GM13977 (cell line): ENCODE data around the gene CORO1C.

ENCODE experiments used
- DNase-seq: peaks from one replicate; pipeline ENCODE4 v3.0.0; 2012; ENCODE audit warnings: low spot score
- in situ Hi-C: fragments of 300-500 bp; cut with MboI; formaldehyde crosslinking; loops from one replicate; pipeline ENCODE4 v1.12.0; 2022; ENCODE audit warnings: low sequenced_read_pairs, low pct_unique_long_range_greater_than_20kb, mixed read lengths, inconsistent platforms; ENCODE audit not compliant: unreplicated experiment
- TF ChIP-seq, protein P1 (sequence below): IDR thresholded peaks from 2 replicates; pipeline ENCODE4 v1.5.1; 2012; ENCODE audit warnings: mild to moderate bottlenecking, control low read depth; ENCODE audit not compliant: insufficient read depth; ENCODE audit errors: extremely low read depth, missing control alignments

The CORO1C gene

GRCh38 chr12:108702595-108703320 is 28.6 kb downstream of the CORO1C start:
- no peak for DNase-seq
- in situ Hi-C loops = no loop called here
- TF ChIP-seq, protein P1, sequence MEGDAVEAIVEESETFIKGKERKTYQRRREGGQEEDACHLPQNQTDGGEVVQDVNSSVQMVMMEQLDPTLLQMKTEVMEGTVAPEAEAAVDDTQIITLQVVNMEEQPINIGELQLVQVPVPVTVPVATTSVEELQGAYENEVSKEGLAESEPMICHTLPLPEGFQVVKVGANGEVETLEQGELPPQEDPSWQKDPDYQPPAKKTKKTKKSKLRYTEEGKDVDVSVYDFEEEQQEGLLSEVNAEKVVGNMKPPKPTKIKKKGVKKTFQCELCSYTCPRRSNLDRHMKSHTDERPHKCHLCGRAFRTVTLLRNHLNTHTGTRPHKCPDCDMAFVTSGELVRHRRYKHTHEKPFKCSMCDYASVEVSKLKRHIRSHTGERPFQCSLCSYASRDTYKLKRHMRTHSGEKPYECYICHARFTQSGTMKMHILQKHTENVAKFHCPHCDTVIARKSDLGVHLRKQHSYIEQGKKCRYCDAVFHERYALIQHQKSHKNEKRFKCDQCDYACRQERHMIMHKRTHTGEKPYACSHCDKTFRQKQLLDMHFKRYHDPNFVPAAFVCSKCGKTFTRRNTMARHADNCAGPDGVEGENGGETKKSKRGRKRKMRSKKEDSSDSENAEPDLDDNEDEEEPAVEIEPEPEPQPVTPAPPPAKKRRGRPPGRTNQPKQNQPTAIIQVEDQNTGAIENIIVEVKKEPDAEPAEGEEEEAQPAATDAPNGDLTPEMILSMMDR = no peak

DNA sequence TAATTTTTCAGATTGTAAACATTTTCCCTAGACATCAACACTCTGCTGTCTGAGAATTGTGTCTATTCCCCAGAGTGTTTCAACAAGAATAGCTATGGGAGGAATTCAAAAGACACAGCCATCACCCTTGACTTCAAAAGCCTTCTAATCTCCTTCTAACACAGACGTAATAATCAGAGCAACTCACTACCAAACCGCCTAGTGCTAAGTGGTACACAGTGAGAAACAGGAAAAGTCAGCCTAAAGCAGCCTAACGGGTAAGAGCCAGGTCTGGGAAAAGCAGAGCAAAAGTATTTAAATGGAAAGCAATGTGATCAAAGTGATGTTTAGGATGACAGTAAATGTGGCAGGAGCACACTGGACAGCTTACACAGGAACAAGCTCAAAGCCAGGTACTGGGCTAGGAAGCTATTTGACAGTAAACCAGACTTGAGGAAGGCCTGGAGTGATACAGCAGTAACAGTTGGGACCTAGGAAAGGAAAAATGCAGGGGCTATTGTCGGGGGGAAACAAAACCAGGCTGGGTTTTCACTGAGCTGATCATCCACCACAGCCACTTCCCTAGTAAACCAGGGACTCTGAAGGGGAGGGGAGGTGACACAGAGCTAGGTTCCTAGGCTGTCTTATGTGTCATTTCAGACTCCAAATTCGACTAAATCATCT is 29.4 kb downstream of the CORO1C start:
- in situ Hi-C loops = no loop called here
- TF ChIP-seq, protein P1 = no peak
- no peak for DNase-seq

DNA sequence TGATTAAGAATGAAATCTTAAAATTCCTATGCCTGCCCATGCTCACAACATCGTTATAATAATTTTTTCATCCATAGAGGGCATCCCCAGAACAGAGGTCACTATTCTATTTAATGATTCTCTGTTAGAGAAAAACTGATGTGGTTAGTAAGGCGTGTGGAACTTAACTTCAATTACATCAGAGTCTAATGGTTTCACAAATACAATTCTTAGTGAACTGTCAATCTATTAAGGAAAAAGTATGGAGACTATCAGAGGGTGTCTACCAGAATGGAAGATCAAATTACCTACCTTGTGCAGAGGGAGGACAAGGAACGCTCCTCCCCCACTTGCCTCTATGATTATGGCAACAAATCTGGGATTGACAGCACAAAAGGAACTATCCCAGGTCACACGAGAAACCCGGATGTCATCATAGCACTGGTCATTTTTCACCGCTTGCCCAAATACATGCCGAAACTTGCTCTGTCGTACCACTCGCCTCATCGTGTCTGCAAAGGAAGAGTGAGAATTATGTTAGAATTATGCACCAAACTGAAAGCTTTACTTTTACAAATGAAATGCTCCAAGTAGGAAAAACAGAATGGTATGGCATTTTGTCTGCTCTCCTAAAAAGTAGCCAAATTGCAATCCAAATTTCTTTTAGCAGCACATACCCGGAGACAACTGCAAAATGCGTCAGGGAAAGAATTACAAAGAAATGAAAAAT is 30.3 kb downstream of the CORO1C start:
- TF ChIP-seq, protein P1 = no peak
- in situ Hi-C loops = no loop called here
- no peak for DNase-seq

DNA sequence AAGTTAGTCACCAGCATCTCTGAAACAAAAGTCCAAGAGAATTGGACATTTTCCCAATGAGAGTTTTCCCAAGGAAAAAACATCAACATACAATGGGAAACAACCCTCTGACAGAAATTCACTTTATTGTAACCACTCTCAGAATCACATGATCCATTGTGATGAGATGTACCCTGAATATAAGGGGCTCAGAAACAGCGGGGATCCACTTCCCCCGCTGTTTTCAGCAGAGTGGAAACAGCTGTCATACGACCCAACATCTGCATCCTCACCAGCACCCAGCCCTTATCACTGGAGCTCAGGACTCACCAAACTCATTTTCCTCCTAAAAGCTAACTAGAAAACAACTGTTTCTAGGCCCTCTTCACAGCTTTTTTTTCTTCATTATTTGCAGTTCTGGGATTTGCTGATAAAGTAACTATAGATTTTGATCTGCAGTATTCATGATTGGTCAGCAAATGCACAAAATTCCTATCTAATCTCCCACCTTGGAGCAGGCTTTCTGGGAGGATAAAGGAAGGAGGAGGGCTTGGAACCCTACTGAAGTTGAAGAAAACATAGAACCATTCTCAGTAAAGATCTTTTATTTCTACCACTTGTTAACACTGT is 31.3 kb downstream of the CORO1C start:
- TF ChIP-seq, protein P1 = no peak
- in situ Hi-C loops = no loop called here
- DNase-seq = no peak

DNA sequence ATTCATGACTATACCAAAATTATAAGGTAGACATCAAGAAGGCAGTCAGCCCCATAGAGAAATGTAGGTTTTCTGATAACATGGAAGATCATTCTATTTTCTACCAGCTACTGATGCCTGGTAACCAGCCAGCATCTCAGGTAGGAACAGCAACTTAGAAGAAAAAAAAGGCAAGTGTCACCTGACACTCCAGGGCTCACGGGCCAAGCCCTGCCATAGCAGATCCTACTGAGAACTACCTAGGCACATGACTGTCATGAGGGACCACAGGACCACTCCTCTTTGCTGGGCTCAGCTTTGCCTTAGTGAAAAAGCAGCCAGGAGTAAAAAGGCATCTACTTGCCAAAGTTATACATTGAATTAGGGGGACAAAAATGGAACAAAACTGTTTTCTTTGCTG is 33.4 kb downstream of the CORO1C start:
- in situ Hi-C loops = no loop called here
- no peak for DNase-seq
- TF ChIP-seq, protein P1 = no peak

- DNase-seq = no peak
- TF ChIP-seq, protein P1 = no peak
- in situ Hi-C loops = no loop called here
Measured at GRCh38 chr12:108696996-108697290, 34.4 kb downstream of the CORO1C start.
